GM12875 (cell line): Measurements from ENCODE around the gene MIGA1.
"Not testable (repeated sequence)": the region's sequence is repeated elsewhere in the genome, so short reads cannot be mapped to it uniquely, and the experiment has no call there.

ENCODE experiments used
- H3K4me3 ChIP-seq: one replicate; pipeline ENCODE4 v1.5.1; 2011; ENCODE audit warnings: low read depth, low read length, control low read depth
- CTCF ChIP-seq: IDR thresholded peaks from 2 replicates; pipeline ENCODE4 v1.5.1; 2011; ENCODE audit warnings: low read depth, mild to moderate bottlenecking, control low read depth, inconsistent platforms, low read length, moderate library complexity, borderline replicate concordance; ENCODE audit not compliant: insufficient read depth

MIGA1 gene

DNA sequence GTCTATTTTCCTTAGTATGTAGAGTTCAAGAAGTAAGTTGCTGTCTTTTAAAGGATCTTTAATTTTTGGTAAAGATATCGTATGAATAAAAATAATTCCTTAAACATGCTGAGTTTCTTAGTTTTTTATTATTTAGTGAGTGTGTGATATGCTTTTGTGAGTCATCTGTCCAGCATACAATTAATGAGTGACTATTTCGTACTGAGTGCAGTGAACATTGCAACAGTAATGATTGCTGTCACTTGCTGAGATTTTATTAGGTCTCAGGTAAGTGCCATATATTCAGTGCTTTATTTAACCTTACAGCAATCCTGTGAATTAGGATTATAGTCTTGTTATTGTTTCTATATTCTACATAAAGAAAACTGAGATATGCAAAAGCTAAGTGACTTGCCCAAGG, 22.6 kb downstream of the MIGA1 start:
- no peak overlapping the region for H3K4me3 ChIP-seq
- TF ChIP-seq CTCF: no peak

DNA sequence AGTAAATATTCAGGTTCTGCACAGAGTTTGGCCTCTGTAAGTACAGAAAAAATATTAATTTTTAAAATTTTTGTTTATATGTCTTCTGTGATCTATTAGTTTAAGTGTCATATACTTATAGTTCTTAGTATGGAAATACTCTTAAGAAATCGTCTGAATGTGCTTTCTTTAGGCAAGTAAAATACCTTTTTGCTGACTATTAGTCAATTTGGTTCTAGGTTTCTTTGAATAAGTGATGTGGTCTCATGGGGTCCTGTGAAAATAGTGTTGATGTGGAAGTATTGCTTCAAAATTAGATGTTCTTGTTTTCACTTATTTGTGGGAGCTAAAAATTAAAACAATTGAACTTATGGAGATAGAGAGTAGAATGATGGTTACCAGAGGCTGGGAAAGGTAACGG, 23.9 kb downstream of the MIGA1 start:
- H3K4me3 ChIP-seq: no peak overlapping the region

DNA sequence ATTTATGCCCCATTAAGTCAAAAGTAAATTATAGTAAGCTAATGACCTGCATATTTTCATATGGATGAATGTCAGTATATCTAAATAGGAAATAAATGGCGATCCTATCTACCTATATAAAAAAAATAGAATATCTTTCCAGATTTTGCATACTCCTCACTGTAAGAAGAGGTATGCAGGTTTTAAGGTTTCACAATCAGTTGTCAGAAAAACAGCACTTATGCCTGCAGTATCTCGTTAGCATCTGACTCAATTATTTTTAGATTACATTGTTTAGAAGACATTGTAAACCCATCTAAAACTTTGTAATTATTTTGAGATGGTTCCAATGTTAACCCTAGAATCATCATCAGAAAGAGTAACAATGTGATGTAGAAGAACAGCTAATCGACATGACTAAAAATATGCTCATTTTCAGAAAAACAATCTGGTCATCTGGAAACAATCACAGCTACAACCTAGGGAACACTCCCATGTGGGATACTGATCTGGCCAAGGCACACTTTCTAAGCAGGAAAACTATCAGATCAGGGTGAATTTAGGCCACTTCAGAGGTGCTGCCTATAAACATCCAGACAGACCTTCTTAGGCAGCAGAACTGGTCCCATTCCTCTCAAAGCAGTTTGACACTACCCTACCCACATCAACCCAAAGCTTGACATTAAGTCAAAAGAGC, 30.5 kb downstream of the MIGA1 start:
- H3K4me3 ChIP-seq: not testable (repeated sequence)

More for the DNA sequence above, 23.9 kb downstream of the MIGA1 start:
- no peak for TF ChIP-seq CTCF

DNA sequence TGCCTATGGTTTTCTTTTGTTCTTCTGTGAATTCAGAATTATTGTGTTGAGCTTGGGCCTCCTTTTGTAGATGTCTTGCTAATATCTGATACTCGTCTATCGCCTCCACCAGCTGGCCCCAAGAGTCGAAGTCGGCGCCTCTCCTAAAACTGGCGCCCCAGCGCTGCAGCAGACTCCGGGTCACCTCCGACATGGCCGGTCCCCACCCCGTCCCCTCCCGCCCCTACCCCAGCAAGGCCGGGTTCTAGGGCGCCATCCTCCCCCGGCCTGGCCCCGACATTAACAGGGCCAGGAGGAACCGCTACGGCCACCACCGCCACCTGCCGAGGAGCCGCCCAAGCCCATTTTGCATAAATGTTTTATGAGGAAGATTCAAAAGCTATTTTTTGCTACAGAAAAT, 32.1 kb downstream of the MIGA1 start:
- not testable (repeated sequence) for H3K4me3 ChIP-seq

GRCh38 chr1:77817368-77818209, 38.1 kb downstream of the MIGA1 start:
- no peak overlapping the region for H3K4me3 ChIP-seq
- TF ChIP-seq CTCF: no peak

GRCh38 chr1:77820121-77820520, 40.7 kb downstream of the MIGA1 start:
- no peak for TF ChIP-seq CTCF
- no peak overlapping the region for H3K4me3 ChIP-seq

GRCh38 chr1:77824079-77824478, 44.6 kb downstream of the MIGA1 start:
- no peak for TF ChIP-seq CTCF
- no peak overlapping the region for H3K4me3 ChIP-seq

GRCh38 chr1:77824694-77825093, 45.2 kb downstream of the MIGA1 start:
- no peak for TF ChIP-seq CTCF
- H3K4me3 ChIP-seq: no peak overlapping the region
